GM19025 (cell line): Measurements from ENCODE around the gene MYOG.

ENCODE experiments used
- ATAC-seq: cut with Tn5 transposase; IDR thresholded peaks from one replicate; pipeline ENCODE4 v1.9.1; 2021; ENCODE audit warnings: mild to moderate bottlenecking, low read depth, moderate library complexity; ENCODE audit not compliant: unreplicated experiment

MYOG gene

DNA sequence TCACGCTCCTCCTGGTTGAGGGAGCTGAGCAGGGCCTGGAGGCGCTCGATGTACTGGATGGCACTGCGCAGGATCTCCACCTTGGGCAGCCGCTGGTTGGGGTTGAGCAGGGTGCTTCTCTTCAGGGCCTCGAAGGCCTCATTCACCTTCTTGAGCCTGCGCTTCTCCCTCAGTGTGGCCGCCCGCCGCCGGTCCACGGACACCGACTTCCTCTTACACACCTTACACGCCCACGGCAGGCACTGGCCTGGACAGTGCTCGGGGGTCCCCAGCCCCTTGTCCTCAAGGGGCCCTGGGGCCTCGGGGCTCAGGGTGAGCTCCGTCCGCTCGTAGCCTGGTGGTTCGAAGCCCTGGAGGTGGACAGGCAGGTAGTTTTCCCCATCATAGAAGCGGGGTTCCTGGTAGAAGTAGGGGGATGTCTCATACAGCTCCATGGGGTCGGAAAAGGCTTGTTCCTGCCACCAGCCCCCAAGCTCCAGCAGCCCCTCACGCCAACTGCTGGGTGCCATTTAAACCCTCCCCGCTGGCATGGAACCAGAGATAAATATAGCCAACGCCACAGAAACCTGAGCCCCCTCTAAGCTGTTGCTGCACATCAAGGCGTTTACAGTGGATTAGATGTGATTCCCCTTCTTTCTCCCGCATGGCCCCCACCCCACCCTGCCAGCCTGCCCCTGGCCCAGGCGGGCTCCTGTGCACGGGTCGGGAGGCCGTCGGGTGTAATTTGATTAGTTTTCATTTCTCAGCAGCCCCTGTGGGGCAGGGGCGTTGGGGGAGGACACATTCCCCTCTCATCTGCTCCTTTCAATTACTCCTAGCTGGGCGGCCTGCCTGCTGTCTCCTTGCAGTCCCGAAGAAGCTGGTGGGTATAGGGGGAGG, at the start of gene MYOG:
MYOG (minus strand) TSS at position 485 of the 879 bp plus-strand sequence; CDS start at position 434, 51 bp downstream.
- ATAC-seq: no peak

GRCh38 chr1:203133970-203134725, 48.3 kb upstream of the MYOG start:
- ATAC-seq: no peak

DNA sequence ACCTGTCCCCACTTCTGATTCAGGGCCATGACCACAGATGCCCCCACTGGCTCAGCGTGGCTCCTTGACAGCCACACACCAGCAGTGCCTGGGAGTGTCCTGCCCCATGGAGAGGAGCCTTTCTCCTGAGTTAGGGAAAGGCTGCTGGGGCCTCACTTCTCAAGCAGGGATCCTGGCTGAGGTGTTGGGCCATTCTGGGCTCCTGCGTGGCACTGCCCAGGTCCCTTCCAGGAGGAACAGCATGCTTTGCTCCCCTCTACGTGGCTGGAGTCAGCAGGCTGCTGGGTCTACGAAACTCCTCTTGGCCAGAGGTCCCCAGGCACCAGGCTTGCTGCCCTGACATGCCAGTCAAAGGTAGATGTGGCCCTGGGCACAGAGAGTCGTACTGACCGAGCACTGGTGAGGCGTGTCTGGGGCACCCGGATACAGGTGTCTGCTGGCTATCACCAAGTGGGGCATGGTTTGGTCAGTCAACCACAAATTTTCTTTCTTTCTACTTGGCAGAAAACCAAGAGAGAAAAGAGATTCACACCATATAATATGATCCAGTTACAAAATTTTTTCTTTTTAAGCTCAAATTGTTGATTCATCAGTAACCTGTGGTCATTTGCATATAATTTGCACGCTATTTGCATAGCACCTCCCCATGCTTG, 45.9 kb upstream of the MYOG start:
- ATAC-seq: no peak

DNA sequence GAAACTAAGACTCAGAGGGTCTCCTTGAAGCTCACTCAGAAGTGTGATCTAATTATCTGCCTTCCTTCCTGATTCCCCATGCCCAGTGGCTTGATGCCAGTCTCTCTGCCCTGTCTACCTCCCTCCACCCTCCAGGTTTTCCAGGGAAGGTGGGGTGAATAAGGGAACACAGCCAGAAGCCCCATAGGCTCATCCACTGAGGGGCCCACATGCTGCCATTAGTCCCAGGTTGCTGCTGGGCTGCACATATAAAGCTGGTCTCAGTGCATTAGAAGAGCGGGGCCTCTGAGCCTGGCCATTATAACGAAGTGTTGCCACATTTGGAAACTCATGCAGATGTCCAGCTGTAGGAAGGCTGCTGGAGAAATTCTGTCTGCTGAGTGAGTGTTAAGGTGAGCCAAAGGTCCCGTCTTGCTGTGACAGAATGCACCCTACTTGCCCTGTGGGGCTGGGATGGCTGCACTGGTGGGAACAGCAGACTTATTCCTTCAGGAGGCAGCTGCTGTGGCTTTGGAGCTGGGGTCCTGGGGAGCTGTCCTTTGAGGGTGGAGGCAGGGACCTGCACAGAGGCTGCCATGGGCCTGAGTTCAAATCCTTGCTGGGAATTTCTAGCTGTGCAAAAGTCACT, 44.7 kb upstream of the MYOG start:
- no peak for ATAC-seq

- ATAC-seq: no peak
These were observed 43.9 kb upstream of the MYOG start for GRCh38 chr1:203129501-203130231.

DNA sequence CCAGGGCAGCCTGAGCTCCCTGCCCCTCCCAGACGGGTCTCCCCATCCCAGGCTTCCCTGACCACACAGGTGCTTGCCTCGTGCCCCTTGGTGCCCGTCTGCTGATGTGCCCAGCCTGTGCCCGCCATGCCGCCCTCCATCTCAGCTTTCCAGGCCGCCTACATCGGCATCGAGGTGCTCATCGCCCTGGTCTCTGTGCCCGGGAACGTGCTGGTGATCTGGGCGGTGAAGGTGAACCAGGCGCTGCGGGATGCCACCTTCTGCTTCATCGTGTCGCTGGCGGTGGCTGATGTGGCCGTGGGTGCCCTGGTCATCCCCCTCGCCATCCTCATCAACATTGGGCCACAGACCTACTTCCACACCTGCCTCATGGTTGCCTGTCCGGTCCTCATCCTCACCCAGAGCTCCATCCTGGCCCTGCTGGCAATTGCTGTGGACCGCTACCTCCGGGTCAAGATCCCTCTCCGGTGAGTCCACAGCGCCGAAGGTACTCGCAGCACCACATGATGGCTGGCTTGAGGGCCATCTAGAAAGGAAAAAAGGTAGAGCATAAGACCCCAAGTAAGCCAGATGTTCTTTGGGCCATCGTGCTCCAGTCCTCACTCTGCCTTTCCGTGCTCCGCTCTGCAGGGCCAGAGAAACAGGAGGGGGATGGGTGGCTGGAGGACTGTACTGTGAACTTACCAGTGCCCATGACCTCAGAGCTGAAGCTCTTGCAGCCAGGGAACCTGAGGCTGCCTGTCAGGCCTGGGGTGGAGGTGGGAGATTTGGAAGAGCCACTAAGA, 43.1 kb upstream of the MYOG start:
- ATAC-seq: no peak

DNA sequence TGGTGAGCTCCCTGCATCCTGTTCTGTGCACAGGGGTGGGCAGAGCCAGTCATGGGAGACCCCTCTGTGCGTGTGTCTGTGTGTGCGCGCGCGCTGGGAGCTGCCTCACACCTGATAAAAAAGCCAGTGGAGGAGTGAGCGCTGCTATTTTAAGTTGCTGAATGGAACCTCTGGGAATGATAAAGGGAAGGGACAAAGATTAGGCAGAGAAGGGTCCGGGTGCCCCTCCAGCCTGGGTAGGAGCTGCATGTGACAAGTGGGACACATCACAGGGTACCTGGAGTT, 42.6 kb upstream of the MYOG start:
- ATAC-seq: no peak

DNA sequence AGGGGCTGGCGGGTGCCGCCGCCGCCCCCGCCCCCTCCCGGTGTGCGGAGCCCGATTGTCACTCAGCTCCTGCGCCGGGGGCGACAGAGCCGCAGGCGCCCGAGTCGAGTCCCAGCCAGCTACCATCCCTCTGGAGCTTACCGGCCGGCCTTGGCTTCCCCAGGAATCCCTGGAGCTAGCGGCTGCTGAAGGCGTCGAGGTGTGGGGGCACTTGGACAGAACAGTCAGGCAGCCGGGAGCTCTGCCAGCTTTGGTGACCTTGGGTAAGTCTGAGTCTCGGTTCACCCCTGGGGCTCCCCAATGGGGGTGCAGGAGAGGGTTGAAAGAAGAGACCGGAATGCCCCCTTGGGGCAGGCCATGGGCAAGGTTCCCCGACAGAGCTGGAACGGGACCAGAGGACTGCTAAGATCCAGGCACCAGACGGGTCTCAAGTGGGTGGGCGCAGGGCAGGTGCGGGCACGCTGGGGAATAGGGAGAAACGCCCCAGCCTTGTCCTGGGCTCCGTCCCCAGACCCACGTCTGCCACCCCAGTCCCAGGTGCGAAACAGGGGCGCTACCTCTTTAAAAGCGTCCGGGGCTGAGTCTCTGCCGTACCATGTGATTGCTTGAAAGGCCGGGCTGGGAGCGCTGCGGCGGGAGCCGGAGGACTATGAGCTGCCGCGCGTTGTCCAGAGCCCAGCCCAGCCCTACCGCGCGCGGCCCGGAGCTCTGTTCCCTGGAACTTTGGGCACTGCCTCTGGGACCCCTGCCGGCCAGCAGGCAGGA, 42.0 kb upstream of the MYOG start, which contains the start of gene ADORA1:
ADORA1 (plus strand) TSS at position 61 of the 765 bp plus-strand sequence. CDS start 1,116 bp downstream, outside the sequence.
- ATAC-seq: no peak

GRCh38 chr1:203126866-203127665, 41.3 kb upstream of the MYOG start:
- no peak for ATAC-seq

DNA sequence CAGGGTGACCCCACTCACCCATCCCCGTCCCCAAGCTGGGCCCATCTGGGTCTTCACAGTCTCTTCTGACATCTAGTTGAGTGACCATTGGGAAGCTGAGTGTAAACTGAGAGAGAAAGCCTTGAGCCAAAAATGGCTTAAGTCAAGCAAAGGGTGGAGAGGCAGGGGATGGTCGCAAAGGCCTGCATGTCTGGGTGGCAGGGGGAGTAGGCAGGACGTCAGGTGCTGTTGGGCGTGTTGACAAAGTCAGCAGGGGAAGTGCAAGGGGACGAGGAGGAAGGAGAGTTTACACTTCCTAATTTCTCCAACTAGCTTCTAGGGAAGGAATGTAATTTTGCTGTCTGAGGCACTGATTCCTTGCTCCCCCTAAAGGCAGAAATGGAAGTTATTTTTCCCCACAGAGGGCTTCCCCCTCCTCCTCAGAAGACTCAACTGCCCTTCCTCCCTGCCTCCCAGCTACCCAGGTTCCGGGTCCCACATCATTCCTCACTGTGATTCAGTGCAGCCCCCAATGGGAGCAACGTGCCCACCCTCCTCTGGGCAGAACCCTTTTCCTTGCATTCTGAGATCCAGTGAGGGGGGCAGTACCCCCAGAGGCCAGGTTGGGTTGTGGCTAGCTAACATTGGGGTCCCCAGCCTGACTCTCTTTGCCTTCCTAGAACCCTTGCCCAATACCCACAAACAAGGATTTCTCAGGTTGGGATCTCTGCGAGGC, 40.5 kb upstream of the MYOG start:
- ATAC-seq: no peak

GRCh38 chr1:203124546-203125317, 38.9 kb upstream of the MYOG start:
- ATAC-seq: no peak

- no peak for ATAC-seq
These were observed 38.2 kb upstream of the MYOG start for GRCh38 chr1:203124011-203124410.

DNA sequence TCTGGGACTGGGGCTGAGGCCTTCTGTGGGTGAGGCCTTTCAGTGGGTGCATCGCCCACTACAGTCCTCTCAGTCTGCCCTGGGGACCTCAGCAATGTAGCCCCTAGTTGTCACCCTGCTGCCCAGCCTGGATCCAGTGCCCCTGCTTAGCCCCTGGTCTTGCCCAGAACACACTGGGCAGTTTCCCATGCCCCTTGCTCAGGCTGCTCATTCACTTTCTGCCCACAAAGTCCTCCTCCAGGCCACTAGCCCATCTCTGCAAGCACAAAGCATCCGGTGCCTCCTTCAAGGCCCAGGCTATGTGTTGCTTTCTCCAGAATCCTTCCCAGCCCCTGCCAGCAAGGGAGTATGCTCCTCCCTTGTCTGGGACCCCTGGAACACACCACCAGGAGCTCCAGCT, 36.3 kb upstream of the MYOG start:
- no peak for ATAC-seq

DNA sequence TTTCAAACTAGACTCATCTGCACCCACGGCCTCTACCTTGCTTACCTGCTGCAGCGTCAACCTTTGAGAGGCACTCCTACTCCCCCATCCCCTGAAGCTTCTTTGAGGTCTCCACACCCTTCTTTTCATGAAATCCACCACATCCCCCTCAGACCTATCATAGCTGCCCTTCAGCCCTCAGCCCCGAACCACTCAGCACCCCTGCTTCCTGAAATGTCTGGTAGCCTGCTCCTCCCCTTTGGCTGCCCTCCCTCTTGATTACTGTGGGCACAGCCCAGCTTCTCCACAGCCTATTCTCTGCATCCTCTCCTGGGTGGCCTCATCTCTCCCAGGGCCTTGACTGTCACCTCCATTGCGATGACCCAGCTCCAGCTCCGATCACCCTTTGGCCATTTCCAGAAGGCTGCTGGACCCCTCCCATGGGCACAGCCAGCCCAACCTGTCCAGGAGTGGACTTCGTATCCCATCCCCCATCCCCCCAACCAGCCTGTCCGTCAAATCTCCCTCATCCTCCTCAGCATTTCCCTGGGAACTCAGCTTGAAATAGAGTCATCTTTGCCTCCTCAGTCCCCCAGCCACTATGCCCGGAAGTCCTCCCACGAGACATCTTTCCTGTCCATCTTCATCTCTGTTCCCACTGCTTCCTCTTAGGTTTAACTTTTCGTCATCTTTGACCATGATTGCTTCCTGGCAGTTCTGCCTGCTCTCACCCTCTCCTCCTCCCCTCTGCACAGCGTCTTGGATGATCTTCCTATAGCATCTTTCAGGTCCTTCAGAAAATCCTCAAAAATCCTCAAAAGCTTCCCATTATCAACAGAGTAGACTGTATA, 35.6 kb upstream of the MYOG start:
- ATAC-seq: no peak

DNA sequence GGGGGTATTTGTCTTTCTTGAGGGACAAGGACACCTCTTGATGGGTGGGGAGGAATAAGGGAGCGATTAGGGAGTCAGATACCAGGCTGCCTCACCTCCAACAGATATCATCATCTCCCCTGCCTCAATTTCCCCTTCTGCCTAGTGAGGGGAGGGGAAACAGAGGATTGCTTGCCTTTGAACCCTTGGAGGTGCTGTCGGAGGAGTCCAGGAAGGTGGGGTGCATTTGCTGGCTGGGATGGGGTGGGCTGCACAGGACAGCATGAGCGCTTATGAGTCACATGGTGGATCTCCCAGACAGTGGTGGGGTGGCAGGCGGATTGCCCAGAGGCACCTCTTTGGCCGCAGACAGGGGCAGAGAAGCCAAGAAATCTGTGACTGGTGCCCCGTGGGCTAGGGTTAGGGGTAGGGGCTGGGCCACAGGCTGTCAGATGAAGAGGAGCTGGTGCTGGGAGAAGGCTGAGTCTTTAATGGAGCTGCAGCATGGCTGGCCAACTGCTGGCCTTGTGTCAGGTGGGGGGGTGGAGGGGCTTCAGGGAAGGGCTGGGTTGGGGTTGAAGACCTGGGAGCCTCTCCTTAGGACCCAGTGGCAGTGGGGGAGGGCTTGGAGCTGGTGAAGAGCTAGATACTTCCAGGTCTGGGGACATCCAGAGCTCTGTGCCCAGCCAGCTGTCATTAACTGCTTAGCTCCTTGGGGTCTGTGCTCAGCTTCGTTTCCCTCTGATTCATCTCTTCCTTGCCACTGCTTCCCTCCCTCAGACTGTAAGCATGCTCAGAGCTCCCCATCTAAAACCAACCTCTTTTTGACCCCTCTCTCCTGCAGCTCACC, 34.7 kb upstream of the MYOG start:
- no peak for ATAC-seq
